ENCODE results near the gene PYCARD. TPM values are rescaled to one million over a fixed set of nuclear protein-coding genes. Genes with fewer than 3 reads are reported as not detected.

Gene PYCARD
- total and polyA plus RNA-seq, 9 of the 15 experiments (the other 6 are each of a cell fraction or from before 2014, with no cell fraction given): 1.3 to 28.4 (median 6.0) TPM

DNA sequence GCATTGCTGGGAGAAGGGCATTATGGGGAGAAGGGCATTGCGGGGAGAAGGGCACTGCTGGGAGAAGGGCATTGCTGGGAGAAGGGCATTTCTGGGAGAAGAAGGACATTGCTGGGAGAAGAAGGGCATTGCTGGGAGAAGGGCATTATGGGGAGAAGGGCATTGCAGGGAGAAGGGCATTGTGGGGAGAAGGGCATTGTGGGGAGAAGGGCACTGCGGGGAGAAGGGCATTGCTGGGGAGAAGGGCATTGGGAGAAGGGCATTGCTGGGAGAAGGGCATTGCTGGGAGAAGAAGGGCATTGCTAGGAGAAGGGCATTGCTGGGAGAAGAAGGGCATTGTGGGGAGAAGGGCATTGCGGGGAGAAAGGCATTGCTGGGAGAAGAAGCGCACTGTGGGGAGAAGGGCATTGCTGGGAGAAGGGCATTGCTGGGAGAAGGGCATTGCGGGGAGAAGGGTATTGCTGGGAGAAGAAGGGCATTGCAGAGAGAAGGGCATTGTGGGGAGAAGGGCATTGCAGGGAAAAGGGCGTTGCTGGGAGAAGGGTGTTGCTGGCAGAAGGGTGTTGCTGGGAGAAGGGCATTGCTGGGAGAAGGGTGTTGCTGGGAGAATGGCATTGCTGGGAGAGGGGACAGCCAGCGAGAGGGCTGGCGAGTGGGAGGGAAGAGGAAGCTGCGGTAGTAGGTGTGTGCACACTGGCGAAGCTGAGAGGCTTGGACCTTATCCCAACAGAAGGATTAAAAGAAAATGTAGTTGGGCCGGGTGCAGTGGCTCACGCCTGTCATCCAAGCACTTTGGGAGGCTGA lies 19.0 kb upstream of the PYCARD start (continued):
- TF ChIP-seq, protein P1, sequence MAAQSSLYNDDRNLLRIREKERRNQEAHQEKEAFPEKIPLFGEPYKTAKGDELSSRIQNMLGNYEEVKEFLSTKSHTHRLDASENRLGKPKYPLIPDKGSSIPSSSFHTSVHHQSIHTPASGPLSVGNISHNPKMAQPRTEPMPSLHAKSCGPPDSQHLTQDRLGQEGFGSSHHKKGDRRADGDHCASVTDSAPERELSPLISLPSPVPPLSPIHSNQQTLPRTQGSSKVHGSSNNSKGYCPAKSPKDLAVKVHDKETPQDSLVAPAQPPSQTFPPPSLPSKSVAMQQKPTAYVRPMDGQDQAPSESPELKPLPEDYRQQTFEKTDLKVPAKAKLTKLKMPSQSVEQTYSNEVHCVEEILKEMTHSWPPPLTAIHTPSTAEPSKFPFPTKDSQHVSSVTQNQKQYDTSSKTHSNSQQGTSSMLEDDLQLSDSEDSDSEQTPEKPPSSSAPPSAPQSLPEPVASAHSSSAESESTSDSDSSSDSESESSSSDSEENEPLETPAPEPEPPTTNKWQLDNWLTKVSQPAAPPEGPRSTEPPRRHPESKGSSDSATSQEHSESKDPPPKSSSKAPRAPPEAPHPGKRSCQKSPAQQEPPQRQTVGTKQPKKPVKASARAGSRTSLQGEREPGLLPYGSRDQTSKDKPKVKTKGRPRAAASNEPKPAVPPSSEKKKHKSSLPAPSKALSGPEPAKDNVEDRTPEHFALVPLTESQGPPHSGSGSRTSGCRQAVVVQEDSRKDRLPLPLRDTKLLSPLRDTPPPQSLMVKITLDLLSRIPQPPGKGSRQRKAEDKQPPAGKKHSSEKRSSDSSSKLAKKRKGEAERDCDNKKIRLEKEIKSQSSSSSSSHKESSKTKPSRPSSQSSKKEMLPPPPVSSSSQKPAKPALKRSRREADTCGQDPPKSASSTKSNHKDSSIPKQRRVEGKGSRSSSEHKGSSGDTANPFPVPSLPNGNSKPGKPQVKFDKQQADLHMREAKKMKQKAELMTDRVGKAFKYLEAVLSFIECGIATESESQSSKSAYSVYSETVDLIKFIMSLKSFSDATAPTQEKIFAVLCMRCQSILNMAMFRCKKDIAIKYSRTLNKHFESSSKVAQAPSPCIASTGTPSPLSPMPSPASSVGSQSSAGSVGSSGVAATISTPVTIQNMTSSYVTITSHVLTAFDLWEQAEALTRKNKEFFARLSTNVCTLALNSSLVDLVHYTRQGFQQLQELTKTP (IDR thresholded peaks at IDR 0.05; ENCODE audit: low read depth in 1 of 2, partially characterized antibody in 2 of 2): peak in 1 of 2 experiments; percentile 92
- TF ChIP-seq PHB (CRISPR knock-in tag; IDR thresholded peaks at IDR 0.05): no peak
- peak; percentile 42 to 43; a peak in 3 of 4 replicates for TF ChIP-seq SIX5 (IDR thresholded peaks at IDR 0.05; ENCODE audit: borderline replicate concordance in 1 of 2, insufficient read depth in 1 of 2, low read depth in 1 of 2, low read length in 2 of 2)
- no peak for TF ChIP-seq PCBP2 (IDR thresholded peaks at IDR 0.05; ENCODE audit: low read depth, low read length, poor library complexity, severe bottlenecking)
- TF ChIP-seq ESRRA (IDR thresholded peaks at IDR 0.05; ENCODE audit: borderline replicate concordance, low read depth): no peak
- TF ChIP-seq HCFC1 (IDR thresholded peaks at IDR 0.05; ENCODE audit: low read depth, low read length): peak; percentile 67
- peak; percentile 41; the same call in 1 of the 2 replicates for TF ChIP-seq POLR2AphosphoS5 (IDR thresholded peaks at IDR 0.05; ENCODE audit: control insufficient read depth, insufficient read depth, low read depth, low read length)
- peak; percentile 66 for TF ChIP-seq ZNF143 (CRISPR knock-in tag; IDR thresholded peaks at IDR 0.05)

Data from K562 (cell line).